Fibroblast of lung (primary cell): ENCODE results near the gene SNRPA.
"Not testable (repeated sequence)": the region's sequence is repeated elsewhere in the genome, so short reads cannot be mapped to it uniquely, and the experiment has no call there.

Experiments used
- EZH2 ChIP-seq: IDR thresholded peaks from 2 replicates; pipeline ENCODE4 v1.5.1; 2012; ENCODE audit warnings: low read length, control low read depth, mild to moderate bottlenecking; ENCODE audit errors: missing control alignments
- TF ChIP-seq, protein P1 (sequence below), 2 donors: IDR thresholded peaks in 1 of 2; conservative IDR thresholded peaks in 1 of 2; 1 replicate in 1 of 2; 2 replicates in 1 of 2; pipeline ENCODE4 v1.5.1; 2011 to 2012; ENCODE audit warnings: low read length in 2 of 2, control low read depth in 1 of 2, inconsistent platforms in 1 of 2, low read depth in 1 of 2, mild to moderate bottlenecking in 1 of 2

DNA sequence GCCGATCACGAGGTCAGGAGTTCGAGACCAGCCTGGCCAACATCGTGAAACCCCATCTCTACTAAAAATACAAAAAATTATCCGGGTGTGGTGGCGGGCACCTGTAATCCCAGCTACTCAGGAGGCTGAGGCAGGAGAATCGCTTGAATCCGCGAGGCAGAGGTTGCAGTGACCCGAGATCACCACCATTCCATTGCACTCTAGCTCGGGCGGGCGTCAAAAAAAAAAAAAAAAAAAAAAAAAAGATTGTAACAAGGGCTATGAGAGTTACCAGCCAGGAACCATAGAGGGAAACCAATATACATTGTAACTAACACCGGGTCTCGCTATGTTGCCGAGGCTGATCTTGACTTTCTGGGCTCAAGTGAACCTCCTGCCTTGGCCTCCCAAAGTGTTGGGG lies 18.7 kb upstream of the SNRPA start:
- TF ChIP-seq, protein P1, sequence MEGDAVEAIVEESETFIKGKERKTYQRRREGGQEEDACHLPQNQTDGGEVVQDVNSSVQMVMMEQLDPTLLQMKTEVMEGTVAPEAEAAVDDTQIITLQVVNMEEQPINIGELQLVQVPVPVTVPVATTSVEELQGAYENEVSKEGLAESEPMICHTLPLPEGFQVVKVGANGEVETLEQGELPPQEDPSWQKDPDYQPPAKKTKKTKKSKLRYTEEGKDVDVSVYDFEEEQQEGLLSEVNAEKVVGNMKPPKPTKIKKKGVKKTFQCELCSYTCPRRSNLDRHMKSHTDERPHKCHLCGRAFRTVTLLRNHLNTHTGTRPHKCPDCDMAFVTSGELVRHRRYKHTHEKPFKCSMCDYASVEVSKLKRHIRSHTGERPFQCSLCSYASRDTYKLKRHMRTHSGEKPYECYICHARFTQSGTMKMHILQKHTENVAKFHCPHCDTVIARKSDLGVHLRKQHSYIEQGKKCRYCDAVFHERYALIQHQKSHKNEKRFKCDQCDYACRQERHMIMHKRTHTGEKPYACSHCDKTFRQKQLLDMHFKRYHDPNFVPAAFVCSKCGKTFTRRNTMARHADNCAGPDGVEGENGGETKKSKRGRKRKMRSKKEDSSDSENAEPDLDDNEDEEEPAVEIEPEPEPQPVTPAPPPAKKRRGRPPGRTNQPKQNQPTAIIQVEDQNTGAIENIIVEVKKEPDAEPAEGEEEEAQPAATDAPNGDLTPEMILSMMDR (conservative IDR thresholded peaks at IDR 0.05 in 1 of 2, IDR thresholded peaks at IDR 0.05 in 1 of 2; ENCODE audit: low read depth in 1 of 2, low read length in 2 of 2), result not testable (repeated sequence)
- TF ChIP-seq EZH2, result not testable (repeated sequence)
